ENCODE results near the gene CAPZA2. TPM values are rescaled to one million over a fixed set of nuclear protein-coding genes. Genes with fewer than 3 reads are reported as not detected.

CAPZA2 gene
- polyA plus RNA-seq, 3 donors, result 67.0 to 807 (median 672) TPM

DNA sequence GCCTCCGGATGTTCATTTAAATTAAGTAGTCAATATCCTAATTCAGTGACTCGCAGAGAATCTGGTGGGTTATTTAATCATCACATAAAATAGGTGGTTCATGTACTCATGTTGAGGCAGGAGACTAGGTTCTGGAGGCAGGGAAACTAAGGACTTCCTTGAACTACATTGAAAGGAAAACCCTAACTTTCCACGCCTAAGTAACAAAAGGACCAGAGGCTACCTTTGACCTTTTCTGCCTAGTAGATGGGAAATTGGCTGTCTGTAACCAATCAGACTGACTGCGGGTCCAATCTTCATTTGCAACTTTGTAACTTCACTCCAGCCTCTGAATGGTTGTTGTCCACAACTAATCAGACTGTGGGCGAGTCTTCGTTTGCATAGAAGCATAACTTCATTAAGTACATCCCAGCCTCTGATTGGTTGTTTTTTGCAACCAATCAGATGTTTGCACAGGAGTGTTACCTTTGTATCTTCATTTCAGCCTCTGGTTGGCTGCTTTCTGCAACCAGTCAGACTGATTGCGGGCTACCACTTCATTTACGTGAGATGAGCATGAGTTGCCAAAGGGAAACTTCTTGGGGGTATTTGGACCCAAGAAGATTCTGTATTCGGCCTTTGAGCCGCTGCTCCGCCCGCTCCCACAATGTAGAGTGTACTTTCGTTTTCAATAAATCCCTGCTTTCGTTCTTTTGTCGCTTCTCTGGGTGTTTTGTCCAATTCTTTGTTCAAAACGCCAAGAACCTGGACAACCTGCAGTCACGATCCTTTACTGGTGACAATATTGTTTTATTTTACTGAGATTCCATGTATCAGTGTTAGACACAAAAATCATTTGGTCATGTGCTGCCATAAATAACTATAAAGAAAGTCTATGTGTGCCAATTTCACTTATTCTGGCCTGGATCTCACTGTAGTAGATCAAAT is 89.2 kb downstream of the CAPZA2 start:
- TF ChIP-seq, protein P1, sequence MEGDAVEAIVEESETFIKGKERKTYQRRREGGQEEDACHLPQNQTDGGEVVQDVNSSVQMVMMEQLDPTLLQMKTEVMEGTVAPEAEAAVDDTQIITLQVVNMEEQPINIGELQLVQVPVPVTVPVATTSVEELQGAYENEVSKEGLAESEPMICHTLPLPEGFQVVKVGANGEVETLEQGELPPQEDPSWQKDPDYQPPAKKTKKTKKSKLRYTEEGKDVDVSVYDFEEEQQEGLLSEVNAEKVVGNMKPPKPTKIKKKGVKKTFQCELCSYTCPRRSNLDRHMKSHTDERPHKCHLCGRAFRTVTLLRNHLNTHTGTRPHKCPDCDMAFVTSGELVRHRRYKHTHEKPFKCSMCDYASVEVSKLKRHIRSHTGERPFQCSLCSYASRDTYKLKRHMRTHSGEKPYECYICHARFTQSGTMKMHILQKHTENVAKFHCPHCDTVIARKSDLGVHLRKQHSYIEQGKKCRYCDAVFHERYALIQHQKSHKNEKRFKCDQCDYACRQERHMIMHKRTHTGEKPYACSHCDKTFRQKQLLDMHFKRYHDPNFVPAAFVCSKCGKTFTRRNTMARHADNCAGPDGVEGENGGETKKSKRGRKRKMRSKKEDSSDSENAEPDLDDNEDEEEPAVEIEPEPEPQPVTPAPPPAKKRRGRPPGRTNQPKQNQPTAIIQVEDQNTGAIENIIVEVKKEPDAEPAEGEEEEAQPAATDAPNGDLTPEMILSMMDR (IDR thresholded peaks at IDR 0.05), result no peak
- Histone ChIP-seq H3K4me3 (replicated peaks in 1 of 3; ENCODE audit: low read depth in 2 of 3, low read length in 3 of 3) (no peak overlapping the region), H3K79me2 (ENCODE audit: insufficient read depth, low read length) (peaks cover 14% of the 10 kb centered on the region), H3K27me3 (ENCODE audit: control insufficient read depth in 2 of 2, insufficient read depth in 2 of 2, low read length in 2 of 2) (no peaks in the 10 kb centered on the region), H3K27ac (ENCODE audit: low read depth in 1 of 2, low read length in 2 of 2) (no peak overlapping the region), H3K9ac (ENCODE audit: insufficient read depth, low read length, poor library complexity, severe bottlenecking) (no peak overlapping the region), H2AFZ (ENCODE audit: insufficient read depth, low read depth, low read length, poor library complexity, severe bottlenecking) (peak overlapping the region; percentile 23), H3K4me1 (ENCODE audit: control insufficient read depth in 1 of 2, insufficient read depth in 2 of 2, low read length in 2 of 2) (peaks cover 14 to 24% of the 10 kb centered on the region in 2 donors), H3K36me3 (replicated peaks in 1 of 2; ENCODE audit: control insufficient read depth in 1 of 2, insufficient read depth in 2 of 2, low read length in 2 of 2) (no peaks in the 10 kb centered on the region), H3K9me3 (replicated peaks in 1 of 2; ENCODE audit: control insufficient read depth in 1 of 2, insufficient read depth in 1 of 2, low read length in 2 of 2) (no peaks in the 10 kb centered on the region), H3K4me2 (replicated peaks; ENCODE audit: extremely low read depth, low read length, poor library complexity, severe bottlenecking) (no peak overlapping the region), H4K20me1 (ENCODE audit: insufficient read depth, low read length) (no peaks in the 10 kb centered on the region)
- intact Hi-C loops (cut with micrococcal nuclease), result no loop called here
- Mint-ChIP-seq H3K9me3 (peaks cover 0 to 6% (median 2%) of the 10 kb centered on the region in 7 donors), H3K4me3 (no peak overlapping the region), H3K27me3 (ENCODE audit: low read depth in 3 of 3) (peaks cover 2 to 4% (median 4%) of the 10 kb centered on the region in 3 donors), H3K4me1 (peaks cover 31% of the 10 kb centered on the region), H3K27ac (peak overlapping the region in 1 of 7 donors; percentile 10), H3K36me3 (no peaks in the 10 kb centered on the region)
- 98% methylated on average over 10 of the region's 17 CpGs for WGBS (ENCODE audit: insufficient coverage)
- no peak for DNase-seq

DNA sequence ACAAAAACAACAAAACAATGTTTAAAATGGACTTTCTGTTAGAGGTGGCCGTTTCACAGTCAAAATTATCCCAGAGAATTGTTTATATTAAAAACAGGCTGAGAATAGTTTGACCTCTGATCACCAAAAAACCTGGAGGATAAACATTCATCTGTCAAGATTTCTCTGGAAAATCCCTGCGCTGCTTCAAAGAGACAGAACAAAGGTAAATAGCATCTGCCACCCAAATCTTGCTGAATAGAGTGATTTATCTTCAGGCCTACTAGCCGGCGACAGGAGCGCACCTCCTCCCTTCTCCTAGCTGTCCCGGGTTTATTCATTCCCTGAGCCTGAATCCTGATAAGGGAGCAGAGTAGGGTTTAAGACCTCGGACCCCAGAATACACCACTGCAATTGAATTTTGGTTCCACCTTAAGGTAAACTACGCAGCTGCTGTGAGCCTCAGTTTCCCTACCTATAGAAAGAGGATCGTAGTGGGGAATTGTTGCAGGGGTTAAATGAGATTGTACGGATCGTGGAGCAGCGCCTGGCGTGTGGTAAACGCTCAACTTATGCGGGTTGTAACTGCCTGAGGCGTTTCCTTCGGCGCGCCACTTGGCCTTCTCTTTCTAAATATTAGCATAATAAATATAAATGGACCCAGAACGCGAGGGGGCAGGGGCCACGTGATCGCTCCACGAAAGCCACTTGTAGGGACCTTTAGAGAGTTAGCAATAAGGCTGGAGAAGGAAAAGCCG is 90.4 kb downstream of the CAPZA2 start:
- no peaks in the 10 kb centered on the region for H3K27me3 ChIP-seq (ENCODE audit: control insufficient read depth in 2 of 2, insufficient read depth in 2 of 2, low read length in 2 of 2)
- Mint-ChIP-seq H3K27me3 (ENCODE audit: low read depth in 3 of 3) (peaks cover 2 to 4% (median 2%) of the 10 kb centered on the region in 3 donors), H3K27ac (peak overlapping the region in 6 of 7 donors; percentile 49 to 89 (median 70)), H3K4me3 (peak overlapping the region; percentile 82 to 90), H3K36me3 (no peaks in the 10 kb centered on the region), H3K4me1 (peaks cover 31% of the 10 kb centered on the region), H3K9me3 (peaks cover 0 to 6% (median 2%) of the 10 kb centered on the region in 7 donors)
- peak overlapping the region; percentile 89 for H3K4me2 ChIP-seq (replicated peaks; ENCODE audit: extremely low read depth, low read length, poor library complexity, severe bottlenecking)
- H3K36me3 ChIP-seq (replicated peaks in 1 of 2; ENCODE audit: control insufficient read depth in 1 of 2, insufficient read depth in 2 of 2, low read length in 2 of 2), result no peaks in the 10 kb centered on the region
- peak overlapping the region; percentile 77 for H2AFZ ChIP-seq (ENCODE audit: insufficient read depth, low read depth, low read length, poor library complexity, severe bottlenecking)
- DNase-seq, result peak in 2 of 3 donors; percentile 29 to 34
- peaks cover 23% of the 10 kb centered on the region for H3K79me2 ChIP-seq (ENCODE audit: insufficient read depth, low read length)
- peak overlapping the region; percentile 74 to 91 (median 91) for H3K4me3 ChIP-seq (replicated peaks in 1 of 3; ENCODE audit: low read depth in 2 of 3, low read length in 3 of 3)
- peak overlapping the region; percentile 58 to 75 for H3K27ac ChIP-seq (ENCODE audit: low read depth in 1 of 2, low read length in 2 of 2)
- 6% methylated on average over 10 of the region's 25 CpGs for WGBS (ENCODE audit: insufficient coverage)
- H3K9ac ChIP-seq (ENCODE audit: insufficient read depth, low read length, poor library complexity, severe bottlenecking), result peak overlapping the region; percentile 94
- peaks cover 14 to 24% of the 10 kb centered on the region in 2 donors for H3K4me1 ChIP-seq (ENCODE audit: control insufficient read depth in 1 of 2, insufficient read depth in 2 of 2, low read length in 2 of 2)
- H4K20me1 ChIP-seq (ENCODE audit: insufficient read depth, low read length), result no peaks in the 10 kb centered on the region
- no peaks in the 10 kb centered on the region for H3K9me3 ChIP-seq (replicated peaks in 1 of 2; ENCODE audit: control insufficient read depth in 1 of 2, insufficient read depth in 1 of 2, low read length in 2 of 2)
- intact Hi-C loops (cut with micrococcal nuclease), result no loop called here
- TF ChIP-seq, protein P1 (IDR thresholded peaks at IDR 0.05), result no peak
